Measurements from ENCODE around the gene KCNQ1. TPM values are rescaled to one million over a fixed set of nuclear protein-coding genes. Genes with fewer than 3 reads are reported as not detected.
A peak's percentile ranks its signal among the peaks of the same experiment; 100 is the strongest.

Gene KCNQ1
- total RNA-seq, 1 donor from 2014 or later, result 0.16 TPM

DNA sequence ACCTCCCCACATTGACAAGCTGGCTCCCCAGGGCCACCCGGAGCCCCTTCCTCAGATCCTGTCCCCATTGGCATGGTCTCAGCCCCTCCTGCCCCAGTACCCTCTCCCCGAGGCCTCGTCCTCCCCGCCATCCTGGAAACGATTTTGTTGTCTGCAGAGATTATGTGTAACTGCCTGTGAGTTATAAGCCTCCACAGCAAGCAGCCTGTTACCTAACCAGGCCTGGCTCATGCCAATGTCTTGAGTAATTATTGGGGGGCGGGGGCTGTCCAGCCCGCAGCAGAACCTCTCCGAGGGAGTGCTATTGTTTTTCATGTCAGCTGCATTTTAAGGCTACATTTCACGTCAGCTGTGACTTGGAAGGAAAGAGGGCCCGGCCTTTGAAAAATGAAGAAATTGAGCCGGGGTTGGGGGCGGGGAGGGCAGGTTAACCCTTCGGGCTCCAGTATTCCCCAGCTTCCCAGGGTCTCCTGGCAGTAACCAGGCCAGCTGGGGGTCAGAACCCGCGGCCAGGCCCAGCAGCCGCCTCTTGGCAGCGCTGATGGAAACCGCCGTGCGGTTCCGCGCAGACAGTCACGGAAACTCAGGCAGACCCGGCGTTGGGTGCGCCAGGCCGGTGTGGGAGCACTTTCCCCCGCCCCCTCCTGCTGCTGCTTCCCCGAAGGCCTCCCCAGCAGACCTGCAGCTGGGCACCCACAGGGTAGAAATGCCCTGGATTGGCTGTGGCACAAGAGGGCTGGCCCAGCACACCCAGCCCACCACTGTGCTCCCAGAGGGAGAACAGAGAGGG, 381.3 kb downstream of the KCNQ1 start:
- peak overlapping the region; percentile 87 for H3K27ac Mint-ChIP-seq (ENCODE audit: unreplicated experiment)
- H3K9me3 Mint-ChIP-seq (ENCODE audit: unreplicated experiment), result peaks cover 35% of the 10 kb centered on the region
- no peak overlapping the region for H3K4me3 Mint-ChIP-seq (ENCODE audit: unreplicated experiment)
- DNase-seq (ENCODE audit: extremely low spot score, unreplicated experiment), result no peak
- H3K4me1 Mint-ChIP-seq (ENCODE audit: unreplicated experiment), result peaks cover 32% of the 10 kb centered on the region
- no peaks in the 10 kb centered on the region for H3K27me3 Mint-ChIP-seq (ENCODE audit: unreplicated experiment)
- TF ChIP-seq, protein P1, sequence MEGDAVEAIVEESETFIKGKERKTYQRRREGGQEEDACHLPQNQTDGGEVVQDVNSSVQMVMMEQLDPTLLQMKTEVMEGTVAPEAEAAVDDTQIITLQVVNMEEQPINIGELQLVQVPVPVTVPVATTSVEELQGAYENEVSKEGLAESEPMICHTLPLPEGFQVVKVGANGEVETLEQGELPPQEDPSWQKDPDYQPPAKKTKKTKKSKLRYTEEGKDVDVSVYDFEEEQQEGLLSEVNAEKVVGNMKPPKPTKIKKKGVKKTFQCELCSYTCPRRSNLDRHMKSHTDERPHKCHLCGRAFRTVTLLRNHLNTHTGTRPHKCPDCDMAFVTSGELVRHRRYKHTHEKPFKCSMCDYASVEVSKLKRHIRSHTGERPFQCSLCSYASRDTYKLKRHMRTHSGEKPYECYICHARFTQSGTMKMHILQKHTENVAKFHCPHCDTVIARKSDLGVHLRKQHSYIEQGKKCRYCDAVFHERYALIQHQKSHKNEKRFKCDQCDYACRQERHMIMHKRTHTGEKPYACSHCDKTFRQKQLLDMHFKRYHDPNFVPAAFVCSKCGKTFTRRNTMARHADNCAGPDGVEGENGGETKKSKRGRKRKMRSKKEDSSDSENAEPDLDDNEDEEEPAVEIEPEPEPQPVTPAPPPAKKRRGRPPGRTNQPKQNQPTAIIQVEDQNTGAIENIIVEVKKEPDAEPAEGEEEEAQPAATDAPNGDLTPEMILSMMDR (IDR thresholded peaks at IDR 0.05), result no peak
- peaks cover 11% of the 10 kb centered on the region for H3K36me3 Mint-ChIP-seq (ENCODE audit: unreplicated experiment)

DNA sequence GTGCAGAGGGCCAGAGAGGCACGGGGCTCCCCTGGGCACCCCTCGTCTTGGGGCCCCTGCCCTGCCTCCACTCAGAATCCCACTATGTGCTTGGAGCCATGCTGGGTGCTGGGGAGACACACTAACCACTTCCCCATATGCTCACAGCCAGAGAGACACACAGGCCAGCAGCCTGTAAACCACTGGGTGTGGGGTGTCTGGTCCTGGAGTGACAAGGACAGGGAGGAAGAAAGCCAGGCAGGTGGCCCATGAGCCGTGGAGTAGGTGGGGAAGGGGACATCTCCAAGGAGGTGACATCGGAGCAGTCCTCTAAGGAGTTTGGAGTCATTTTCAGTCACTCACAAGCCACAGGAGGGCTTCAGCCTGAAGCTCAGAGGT, 381.9 kb downstream of the KCNQ1 start:
- peaks cover 32% of the 10 kb centered on the region for H3K4me1 Mint-ChIP-seq (ENCODE audit: unreplicated experiment)

DNA sequence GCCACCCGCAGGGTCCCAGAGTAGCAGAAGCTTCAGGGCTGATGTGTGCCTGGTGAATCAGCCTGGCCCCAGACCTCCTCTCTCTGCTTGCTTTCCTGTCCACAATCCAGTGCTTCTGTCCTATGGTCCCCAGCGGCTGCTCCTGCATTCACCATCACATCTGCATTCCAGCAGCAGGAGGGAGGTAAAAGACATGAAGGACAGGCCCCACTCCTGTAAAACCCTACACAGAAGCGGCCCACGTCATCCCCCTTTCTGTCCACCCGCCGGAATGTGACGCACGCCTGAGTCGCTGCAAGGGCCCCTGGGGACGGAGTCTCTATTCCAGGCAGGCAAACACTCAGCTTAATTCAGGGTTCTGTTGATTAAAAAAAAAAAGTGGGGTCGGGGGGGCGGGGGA, 382.4 kb downstream of the KCNQ1 start:
- peaks cover 32% of the 10 kb centered on the region for H3K4me1 Mint-ChIP-seq (ENCODE audit: unreplicated experiment)
- DNase-seq (ENCODE audit: extremely low spot score, unreplicated experiment), result no peak
- H3K4me3 Mint-ChIP-seq (ENCODE audit: unreplicated experiment), result no peak overlapping the region
- H3K27me3 Mint-ChIP-seq (ENCODE audit: unreplicated experiment), result no peaks in the 10 kb centered on the region
- TF ChIP-seq, protein P1 (IDR thresholded peaks at IDR 0.05), result no peak
- H3K27ac Mint-ChIP-seq (ENCODE audit: unreplicated experiment), result no peak overlapping the region
- peaks cover 11% of the 10 kb centered on the region for H3K36me3 Mint-ChIP-seq (ENCODE audit: unreplicated experiment)
- H3K9me3 Mint-ChIP-seq (ENCODE audit: unreplicated experiment), result peaks cover 29% of the 10 kb centered on the region

More for the DNA sequence above, 381.9 kb downstream of the KCNQ1 start:
- H3K27me3 Mint-ChIP-seq (ENCODE audit: unreplicated experiment), result no peaks in the 10 kb centered on the region
- H3K9me3 Mint-ChIP-seq (ENCODE audit: unreplicated experiment), result peaks cover 35% of the 10 kb centered on the region
- H3K36me3 Mint-ChIP-seq (ENCODE audit: unreplicated experiment), result peaks cover 11% of the 10 kb centered on the region
- no peak for DNase-seq (ENCODE audit: extremely low spot score, unreplicated experiment)
- H3K27ac Mint-ChIP-seq (ENCODE audit: unreplicated experiment), result peak overlapping the region; percentile 48
- no peak overlapping the region for H3K4me3 Mint-ChIP-seq (ENCODE audit: unreplicated experiment)
- TF ChIP-seq, protein P1 (IDR thresholded peaks at IDR 0.05), result no peak

DNA sequence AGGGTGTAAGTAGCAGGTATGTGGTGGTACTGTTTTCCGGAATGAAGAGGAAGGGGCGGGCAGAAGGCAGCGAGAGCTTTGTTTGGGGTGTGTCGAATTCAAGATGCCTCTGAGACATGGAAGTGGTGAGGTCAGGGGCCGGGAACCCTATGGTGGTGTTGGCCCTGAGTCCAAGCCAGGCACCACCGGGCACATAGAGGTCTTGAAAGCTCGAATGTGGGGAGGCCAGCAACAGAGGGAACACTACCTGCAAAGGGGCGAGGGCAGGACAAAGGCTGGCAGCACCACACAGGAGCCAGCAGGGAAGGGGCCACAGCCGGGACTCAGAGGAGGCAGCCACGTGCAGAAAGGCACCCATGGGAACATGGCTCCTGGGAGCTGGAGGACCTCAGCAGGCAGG, 383.0 kb downstream of the KCNQ1 start:
- Mint-ChIP-seq H3K9me3 (ENCODE audit: unreplicated experiment) (peaks cover 24% of the 10 kb centered on the region), H3K4me3 (ENCODE audit: unreplicated experiment) (no peak overlapping the region), H3K4me1 (ENCODE audit: unreplicated experiment) (peaks cover 32% of the 10 kb centered on the region), H3K27ac (ENCODE audit: unreplicated experiment) (peak overlapping the region; percentile 61), H3K36me3 (ENCODE audit: unreplicated experiment) (peaks cover 7% of the 10 kb centered on the region), H3K27me3 (ENCODE audit: unreplicated experiment) (no peaks in the 10 kb centered on the region)
- TF ChIP-seq, protein P1 (IDR thresholded peaks at IDR 0.05), result no peak
- no peak for DNase-seq (ENCODE audit: extremely low spot score, unreplicated experiment)

DNA sequence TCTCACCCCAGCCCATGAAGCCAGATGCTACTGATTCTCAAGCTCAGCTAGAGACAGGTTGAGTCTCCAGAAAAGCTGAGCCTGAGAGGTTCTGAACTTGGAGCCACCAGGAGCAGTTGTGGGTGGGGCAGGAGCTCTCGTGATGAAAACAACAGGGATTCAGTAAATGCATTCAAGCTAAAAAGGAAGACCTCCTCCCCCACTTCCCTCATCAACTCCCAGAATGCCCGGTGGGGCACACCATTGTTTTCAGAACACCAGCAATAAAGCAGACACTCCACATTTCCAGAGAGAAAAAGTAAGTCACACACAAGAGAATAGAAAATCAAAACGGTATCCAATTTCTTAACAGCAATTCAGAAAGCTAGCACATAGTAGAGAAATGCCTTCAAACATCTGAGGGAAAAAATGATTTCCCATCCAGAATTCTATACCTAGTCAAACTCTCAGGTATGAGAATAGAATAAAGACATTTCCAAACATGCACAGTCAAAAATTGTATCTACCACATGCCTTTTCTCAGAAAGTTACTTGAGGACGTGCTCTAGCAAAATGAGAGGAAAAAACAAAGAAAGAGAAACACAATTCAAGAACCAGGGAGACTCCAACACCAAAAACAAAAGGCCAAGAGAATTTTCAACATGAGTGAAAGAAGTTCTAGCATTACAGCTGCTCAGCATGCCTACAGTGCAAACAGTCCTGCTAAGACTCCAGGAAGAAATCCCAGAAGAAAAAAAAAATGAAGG, 383.9 kb downstream of the KCNQ1 start:
- Mint-ChIP-seq H3K4me3 (ENCODE audit: unreplicated experiment) (no peak overlapping the region), H3K27me3 (ENCODE audit: unreplicated experiment) (no peaks in the 10 kb centered on the region), H3K4me1 (ENCODE audit: unreplicated experiment) (peaks cover 32% of the 10 kb centered on the region), H3K27ac (ENCODE audit: unreplicated experiment) (no peak overlapping the region), H3K9me3 (ENCODE audit: unreplicated experiment) (peaks cover 17% of the 10 kb centered on the region), H3K36me3 (ENCODE audit: unreplicated experiment) (peaks cover 4% of the 10 kb centered on the region)
- DNase-seq (ENCODE audit: extremely low spot score, unreplicated experiment), result no peak
- TF ChIP-seq, protein P1 (IDR thresholded peaks at IDR 0.05), result no peak

All from osteocyte (in vitro differentiated cells).